H1 (cell line): Measurements from ENCODE around the gene AFF2. TPM values are rescaled to one million over a fixed set of nuclear protein-coding genes. Genes with fewer than 3 reads are reported as not detected.

Experiments used
- CTCF ChIA-PET: fragments of 300-600 bp; sonication (Branson Sonifier 250); formaldehyde crosslinking; loops from one replicate; lab custom pipeline; 2021; ENCODE audit not compliant: partially characterized antibody; lab: Charles Lee
- POLR2A ChIA-PET: fragments of 300-600 bp; sonication (Branson Sonifier 250); formaldehyde crosslinking; loops from one replicate; lab custom pipeline; 2021; ENCODE audit warnings: inconsistent platforms; ENCODE audit not compliant: partially characterized antibody; lab: Charles Lee
- DNase-seq, 2 experiments: peaks; one replicate each; pipeline versions ENCODE4 v3.0.0 to v3.0.0-alpha.2; 2010 to 2022; ENCODE audit warnings: low spot score in 2 of 2, low read depth in 1 of 2, mixed read lengths in 1 of 2
- FAIRE-seq: peaks from 2 replicates; lab custom pipeline; 2011; peaks lifted over from hg19 to GRCh38; lab: Jason Lieb, UNC
- H2AFZ ChIP-seq: 2 replicates; pipeline ENCODE4 v1.8.1; 2012; ENCODE audit warnings: low read length, inconsistent platforms
- H2AK5ac ChIP-seq: 2 replicates; pipeline ENCODE4 v1.6.1; 2013; ENCODE audit warnings: low read depth, low read length
- H2BK120ac ChIP-seq: replicated peaks from 2 replicates; pipeline ENCODE3; 2013; ENCODE audit warnings: low read depth, low read length, inconsistent platforms
- H2BK12ac ChIP-seq: 2 replicates; pipeline ENCODE4 v1.6.1; 2013; ENCODE audit warnings: low read depth, low read length
- H2BK15ac ChIP-seq: 2 replicates; pipeline ENCODE4 v1.6.1; 2013; ENCODE audit warnings: low read length
- H2BK20ac ChIP-seq: 2 replicates; pipeline ENCODE4 v1.6.1; 2013; ENCODE audit warnings: low read length
- H2BK5ac ChIP-seq: 2 replicates; pipeline ENCODE4 v1.6.1; 2013; ENCODE audit warnings: low read depth, low read length
- H3K14ac ChIP-seq: 2 replicates; pipeline ENCODE4 v1.6.1; 2013; ENCODE audit warnings: inconsistent platforms; ENCODE audit not compliant: insufficient read length
- H3K18ac ChIP-seq: 2 replicates; pipeline ENCODE4 v1.6.1; 2013; ENCODE audit warnings: low read length; ENCODE audit errors: extremely low read depth
- H3K23ac ChIP-seq: 2 replicates; pipeline ENCODE4 v1.6.1; 2013; ENCODE audit warnings: inconsistent platforms; ENCODE audit not compliant: insufficient read length
- H3K23me2 ChIP-seq: 2 replicates; pipeline ENCODE4 v1.6.1; 2013; ENCODE audit warnings: low read depth, low read length
- H3K27ac ChIP-seq: 2 replicates; pipeline ENCODE4 v1.6.1; 2011; ENCODE audit warnings: low read depth, low read length, inconsistent platforms
- H3K27me3 ChIP-seq, 4 experiments: replicated peaks in 1 of 4; 1 replicate in 1 of 4; 2 replicates in 3 of 4; pipeline versions ENCODE4 v1.6.1 to v1.8.1; 2011 to 2013; ENCODE audit warnings: low read length in 3 of 4, mild to moderate bottlenecking in 3 of 4, inconsistent platforms in 2 of 4, mixed read lengths in 2 of 4, moderate library complexity in 1 of 4; ENCODE audit not compliant: control insufficient read depth in 3 of 4, insufficient read depth in 3 of 4; ENCODE audit errors: extremely low read depth in 1 of 4
- H3K36me3 ChIP-seq, 4 experiments: 2 replicates each; pipeline versions ENCODE4 v1.6.1 to v1.8.1; 2011 to 2013; ENCODE audit warnings: mild to moderate bottlenecking in 4 of 4, low read length in 3 of 4, moderate library complexity in 2 of 4, control low read depth in 1 of 4, inconsistent platforms in 1 of 4; ENCODE audit not compliant: insufficient read depth in 4 of 4, control insufficient read depth in 2 of 4
- H3K4ac ChIP-seq: replicated peaks from 2 replicates; pipeline ENCODE3; 2013; ENCODE audit warnings: low read length, low read depth, mixed read lengths, inconsistent platforms; ENCODE audit not compliant: insufficient read length
- H3K4me1 ChIP-seq, 4 experiments: replicated peaks in 1 of 4; 1 replicate in 1 of 4; 2 replicates in 3 of 4; pipeline versions ENCODE4 v1.6.1 to v1.8.1; 2011 to 2013; ENCODE audit warnings: low read length in 3 of 4, inconsistent platforms in 2 of 4, mixed read lengths in 1 of 4; ENCODE audit not compliant: insufficient read depth in 4 of 4, control insufficient read depth in 3 of 4
- H3K4me2 ChIP-seq, 2 experiments: 2 replicates each; pipeline versions ENCODE4 v1.6.1 to v1.8.1; 2011 to 2013; ENCODE audit warnings: low read depth in 2 of 2, low read length in 2 of 2, control low read depth in 1 of 2, inconsistent platforms in 1 of 2, mild to moderate bottlenecking in 1 of 2; ENCODE audit not compliant: insufficient read depth in 1 of 2
- H3K4me3 ChIP-seq, 4 experiments: fragments of 200-600, 300-600 bp in 1 of 4; sonication (generic), shearing (Covaris generic), sonication (Bioruptor Twin) in 1 of 4; 2 replicates each; pipeline versions ENCODE4 v1.5.1 to v1.8.1; 2011 to 2016; ENCODE audit warnings: low read length in 4 of 4, low read depth in 3 of 4, control low read depth in 2 of 4, inconsistent platforms in 2 of 4, mild to moderate bottlenecking in 2 of 4, mixed read lengths in 1 of 4, moderate library complexity in 1 of 4; ENCODE audit not compliant: insufficient read depth in 2 of 4; ENCODE audit errors: extremely low read depth in 1 of 4
- H3K56ac ChIP-seq: replicated peaks from 2 replicates; pipeline ENCODE3; 2013; ENCODE audit warnings: low read depth, mild to moderate bottlenecking, mixed read lengths, low read length, inconsistent platforms; ENCODE audit not compliant: insufficient read length
- H3K79me1 ChIP-seq: 2 replicates; pipeline ENCODE4 v1.6.1; 2013; ENCODE audit warnings: low read depth, low read length, control low read depth
- H3K79me2 ChIP-seq, 2 experiments: 2 replicates each; pipeline versions ENCODE4 v1.6.1 to v1.8.1; 2012 to 2013; ENCODE audit warnings: low read length in 2 of 2, mild to moderate bottlenecking in 2 of 2, inconsistent platforms in 1 of 2; ENCODE audit not compliant: insufficient read depth in 2 of 2, control insufficient read depth in 1 of 2
- H3K9ac ChIP-seq, 4 experiments: replicated peaks in 1 of 4; 1 replicate in 1 of 4; 2 replicates in 3 of 4; pipeline versions ENCODE4 v1.6.1 to v1.8.1; 2011 to 2013; ENCODE audit warnings: low read depth in 3 of 4, low read length in 3 of 4, control low read depth in 2 of 4, mild to moderate bottlenecking in 2 of 4, moderate library complexity in 2 of 4, inconsistent platforms in 1 of 4; ENCODE audit errors: extremely low read depth in 1 of 4
- H3K9me3 ChIP-seq, 2 experiments: 2 replicates each; pipeline versions ENCODE4 v1.6.1 to v1.8.1; 2012 to 2013; ENCODE audit warnings: mild to moderate bottlenecking in 2 of 2, moderate library complexity in 2 of 2, control low read depth in 1 of 2, inconsistent platforms in 1 of 2, low read depth in 1 of 2, low read length in 1 of 2, mixed read lengths in 1 of 2; ENCODE audit not compliant: insufficient read depth in 2 of 2
- H4K20me1 ChIP-seq, 2 experiments: replicated peaks in 1 of 2; 2 replicates each; pipeline versions ENCODE3 to v1.8.1; 2011 to 2013; ENCODE audit warnings: inconsistent platforms in 2 of 2, low read length in 2 of 2, mild to moderate bottlenecking in 1 of 2; ENCODE audit not compliant: insufficient read depth in 2 of 2, control insufficient read depth in 1 of 2
- H4K5ac ChIP-seq: 2 replicates; pipeline ENCODE4 v1.6.1; 2013; ENCODE audit warnings: low read length, low read depth, mixed read lengths, inconsistent platforms; ENCODE audit not compliant: insufficient read length
- H4K8ac ChIP-seq: 2 replicates; pipeline ENCODE4 v1.8.0; 2013; ENCODE audit warnings: mild to moderate bottlenecking, moderate library complexity, low read length, inconsistent platforms; ENCODE audit not compliant: insufficient read depth; ENCODE audit errors: extremely low read depth
- H4K91ac ChIP-seq: replicated peaks from 2 replicates; pipeline ENCODE3; 2013; ENCODE audit warnings: low read length, mixed read lengths, inconsistent platforms; ENCODE audit not compliant: insufficient read length
- ATF3 ChIP-seq: IDR thresholded peaks from 2 replicates; pipeline ENCODE4 v1.6.1; 2011; ENCODE audit warnings: low read depth, mild to moderate bottlenecking, low read length; ENCODE audit not compliant: insufficient read depth
- EZH2 ChIP-seq: fragments of 200-600 bp; sonication (generic); IDR thresholded peaks from 2 replicates; pipeline ENCODE4 v1.7.1; 2012; ENCODE audit warnings: low read depth, mild to moderate bottlenecking, moderate library complexity, low read length, inconsistent platforms; ENCODE audit not compliant: severe bottlenecking
- RFX5 ChIP-seq: IDR thresholded peaks from 2 replicates; pipeline ENCODE4 v1.6.1; 2011; ENCODE audit warnings: low read depth, low read length, improper control_type of control experiment, borderline replicate concordance
- WGBS, 2 experiments: shearing (Covaris generic) in 1 of 2; methylation state at CpG; one replicate each; pipeline versions ENCODE4 v1.1.6 to v1.1.7; 2013 to 2015; ENCODE audit warnings: low lambda C conversion rate in 2 of 2, mixed read lengths in 2 of 2, inconsistent platforms in 1 of 2, low coverage in 1 of 2, missing lambda C conversion rate in 1 of 2; ENCODE audit not compliant: insufficient replicate concordance in 2 of 2, insufficient coverage in 1 of 2, insufficient read length in 1 of 2; ENCODE audit errors: extremely low coverage in 1 of 2, missing lambda C conversion rate in 1 of 2; 5-methylcytosine and 5-hydroxymethylcytosine counted together
- polyA plus RNA-seq, 7 experiments: library from polyadenylated mRNA; depleted of rRNA in 3 of 7; stranded (reverse) in 5 of 7; unstranded in 2 of 7; fragments of >200 nt in 5 of 7; fragments of 200-250 nt in 2 of 7; gene quantifications; 1 replicate in 5 of 7; 2 replicates in 1 of 7; 4 replicates in 1 of 7; pipeline versions ENCODE4 v1.2.1 to v1.2.3, GENCODE V29; 2011 to 2013; ENCODE audit warnings: missing spikeins in 2 of 7, mixed read lengths in 2 of 7
- total RNA-seq: library from RNA; stranded (reverse); fragmentation: NEBNext Ultra II Directional; extraction: Animal tissue kit (Norgen Biotek cat#: 25700); gene quantifications from 2 replicates; pipeline ENCODE4 v1.2.1, GENCODE V29; 2021

Gene AFF2
- total and polyA plus RNA-seq, 2 of the 8 experiments (the other 6 are each of a cell fraction or from before 2014, with no cell fraction given): 2.0 to 7.3 TPM

GRCh38 chrX:149010013-149010852, 509.8 kb downstream of the AFF2 start:
- Histone ChIP-seq H3K23me2 (no peaks in the 10 kb centered on the region), H3K4me2 (no peak overlapping the region), H2BK120ac (no peak overlapping the region), H4K5ac (no peak overlapping the region), H3K4me3 (no peak overlapping the region), H4K8ac (no peak overlapping the region), H4K20me1 (no peaks in the 10 kb centered on the region), H2AK5ac (no peak overlapping the region), H3K79me2 (no peaks in the 10 kb centered on the region), H3K9ac (no peak overlapping the region), H2BK15ac (no peak overlapping the region), H3K4me1 (no peaks in the 10 kb centered on the region), H2BK5ac (no peak overlapping the region), H3K27ac (no peak overlapping the region), H2BK12ac (no peak overlapping the region), H3K14ac (no peak overlapping the region), H3K56ac (no peak overlapping the region), H3K23ac (no peak overlapping the region), H3K9me3 (no peaks in the 10 kb centered on the region), H2BK20ac (no peak overlapping the region), H3K4ac (no peak overlapping the region), H2AFZ (no peak overlapping the region), H3K27me3 (no peaks in the 10 kb centered on the region), H3K36me3 (no peaks in the 10 kb centered on the region), H4K91ac (no peak overlapping the region), H3K79me1 (no peaks in the 10 kb centered on the region), H3K18ac (no peak overlapping the region)
- ChIA-PET POLR2A (no interaction called here), CTCF (no interaction called here)
- 93% methylated on average over 4 of the region's 4 CpGs; no CpG with 5 or more reads in 1 of the 2 experiments for WGBS, 2 experiments
- no peak for DNase-seq
- TF ChIP-seq EZH2 (no peak), ATF3 (no peak), RFX5 (no peak)
- no peak for FAIRE-seq
